HEK293 (cell line): ENCODE results near the gene LAMTOR4.

Source experiments
- CTCF ChIA-PET: fragments of 350-600 bp; formaldehyde crosslinking; extraction: SDS; loops from one replicate; lab custom pipeline; 2021; ENCODE audit warnings: antibody characterized with exemption; lab: Yijun Ruan, JAX
- POLR2A ChIA-PET: fragments of 300-600 bp; formaldehyde crosslinking; extraction: SDS; loops from one replicate; lab custom pipeline; 2020; ENCODE audit warnings: antibody characterized with exemption, inconsistent platforms; lab: Yijun Ruan, JAX
- H3K27ac ChIP-seq: fragments of 200-500 bp; sonication (Bioruptor generic); 2 replicates; pipeline ENCODE4 v1.5.1; 2014; ENCODE audit warnings: low read depth, low read length, control low read depth, inconsistent platforms; ENCODE audit errors: extremely low read depth
- H3K36me3 ChIP-seq, 2 experiments: fragments of 200-500 bp in 1 of 2; sonication (Bioruptor generic) in 1 of 2; 1 replicate in 1 of 2; 2 replicates in 1 of 2; pipeline ENCODE4 v1.5.1; 2014 to 2017; ENCODE audit warnings: inconsistent platforms in 2 of 2, low read length in 2 of 2; ENCODE audit not compliant: control insufficient read depth in 2 of 2, insufficient read depth in 1 of 2
- H3K4me1 ChIP-seq: fragments of 200-500 bp; sonication (Bioruptor generic); 2 replicates; pipeline ENCODE4 v1.5.1; 2014; ENCODE audit warnings: mild to moderate bottlenecking, low read length, inconsistent platforms; ENCODE audit not compliant: control insufficient read depth, insufficient read depth
- H3K4me3 ChIP-seq: 2 replicates; pipeline ENCODE4 v1.5.1; 2011; ENCODE audit warnings: low read depth, mild to moderate bottlenecking, control low read depth, low read length, moderate library complexity
- H3K9me3 ChIP-seq: fragments of 200-500 bp; sonication (Bioruptor generic); 2 replicates; pipeline ENCODE4 v1.5.1; 2014; ENCODE audit warnings: low read depth, low read length, inconsistent platforms; ENCODE audit not compliant: control insufficient read depth, insufficient read depth
- BCL11B ChIP-seq: fragments of 450-650 bp; formaldehyde crosslinking; IDR thresholded peaks from 2 replicates; pipeline ENCODE4 v1.5.1; 2016; ENCODE audit warnings: low read depth, missing biosample characterization, missing genetic modification characterization
- GFI1B ChIP-seq: fragments of 450-650 bp; formaldehyde crosslinking; IDR thresholded peaks from 2 replicates; pipeline ENCODE4 v1.5.1; 2016; ENCODE audit warnings: missing biosample characterization, missing genetic modification characterization
- KLF16 ChIP-seq: fragments of 450-650 bp; formaldehyde crosslinking; IDR thresholded peaks from 2 replicates; pipeline ENCODE4 v1.5.1; 2017; ENCODE audit warnings: missing biosample characterization, missing genetic modification characterization
- KLF7 ChIP-seq: fragments of 450-650 bp; formaldehyde crosslinking; IDR thresholded peaks from 2 replicates; pipeline ENCODE4 v1.5.1; 2016; ENCODE audit warnings: missing biosample characterization, missing genetic modification characterization, borderline replicate concordance
- SCRT2 ChIP-seq: fragments of 450-650 bp; formaldehyde crosslinking; IDR thresholded peaks from 2 replicates; pipeline ENCODE4 v1.5.1; 2016; ENCODE audit warnings: missing biosample characterization, missing genetic modification characterization
- ZBTB1 ChIP-seq: fragments of 450-650 bp; formaldehyde crosslinking; IDR thresholded peaks from 2 replicates; pipeline ENCODE4 v1.5.1; 2016; ENCODE audit warnings: missing biosample characterization, missing genetic modification characterization
- ZFP3 ChIP-seq: fragments of 450-650 bp; formaldehyde crosslinking; IDR thresholded peaks from 2 replicates; pipeline ENCODE4 v1.5.1; 2016; ENCODE audit warnings: low read depth, missing biosample characterization, missing genetic modification characterization
- ZFP41 ChIP-seq: fragments of 450-650 bp; formaldehyde crosslinking; IDR thresholded peaks from 2 replicates; pipeline ENCODE4 v1.5.1; 2016; ENCODE audit warnings: missing biosample characterization, missing genetic modification characterization, borderline replicate concordance
- ZNF24 ChIP-seq: fragments of 450-650 bp; formaldehyde crosslinking; IDR thresholded peaks from 2 replicates; pipeline ENCODE4 v1.5.1; 2016; ENCODE audit warnings: missing biosample characterization, missing genetic modification characterization
- ZNF248 ChIP-seq: fragments of 450-650 bp; formaldehyde crosslinking; IDR thresholded peaks from 2 replicates; pipeline ENCODE4 v1.5.1; 2017; ENCODE audit warnings: missing biosample characterization, missing genetic modification characterization
- ZNF335 ChIP-seq: fragments of 450-650 bp; formaldehyde crosslinking; conservative IDR thresholded peaks from 2 replicates; pipeline ENCODE4 v1.5.1; 2016; ENCODE audit warnings: missing biosample characterization, missing genetic modification characterization
- ZNF350 ChIP-seq: fragments of 450-650 bp; formaldehyde crosslinking; IDR thresholded peaks from 2 replicates; pipeline ENCODE4 v1.5.0; 2017; ENCODE audit warnings: missing biosample characterization, mild to moderate bottlenecking, missing genetic modification characterization
- ZNF354C ChIP-seq: fragments of 450-650 bp; formaldehyde crosslinking; IDR thresholded peaks from 2 replicates; pipeline ENCODE4 v1.5.1; 2016; ENCODE audit warnings: missing biosample characterization, missing genetic modification characterization, low read depth, borderline replicate concordance
- ZNF473 ChIP-seq: fragments of 450-650 bp; formaldehyde crosslinking; IDR thresholded peaks from 2 replicates; pipeline ENCODE4 v1.5.1; 2017; ENCODE audit warnings: missing biosample characterization, missing genetic modification characterization
- ZNF510 ChIP-seq: fragments of 450-650 bp; formaldehyde crosslinking; IDR thresholded peaks from 2 replicates; pipeline ENCODE4 v1.5.1; 2018; ENCODE audit warnings: mild to moderate bottlenecking, missing genetic modification characterization, missing biosample characterization; ENCODE audit not compliant: insufficient replicate concordance
- ZNF549 ChIP-seq: fragments of 450-650 bp; IDR thresholded peaks from 2 replicates; pipeline ENCODE4 v1.5.1; 2018; ENCODE audit warnings: missing biosample characterization, missing genetic modification characterization, mild to moderate bottlenecking, inconsistent platforms, moderate library complexity
- ZNF600 ChIP-seq: fragments of 450-650 bp; formaldehyde crosslinking; IDR thresholded peaks from 2 replicates; pipeline ENCODE4 v1.5.1; 2016; ENCODE audit warnings: missing biosample characterization, missing genetic modification characterization
- ZNF777 ChIP-seq: fragments of 450-650 bp; formaldehyde crosslinking; IDR thresholded peaks from 2 replicates; pipeline ENCODE4 v1.5.1; 2017; ENCODE audit warnings: missing biosample characterization, missing genetic modification characterization, borderline replicate concordance
- ZNF791 ChIP-seq: fragments of 450-650 bp; formaldehyde crosslinking; IDR thresholded peaks from 2 replicates; pipeline ENCODE4 v1.5.1; 2016; ENCODE audit warnings: missing biosample characterization, missing genetic modification characterization
- TF ChIP-seq, protein P1 (sequence below): fragments of 450-650 bp; formaldehyde crosslinking; IDR thresholded peaks from 2 replicates; pipeline ENCODE4 v1.5.1; 2017; ENCODE audit warnings: missing biosample characterization, missing genetic modification characterization
- TF ChIP-seq, protein P2 (sequence below): fragments of 450-650 bp; formaldehyde crosslinking; conservative IDR thresholded peaks from 2 replicates; pipeline ENCODE4 v1.5.1; 2016; ENCODE audit warnings: low read depth, missing biosample characterization, missing genetic modification characterization
- TF ChIP-seq, protein P3 (sequence below): fragments of 450-650 bp; formaldehyde crosslinking; conservative IDR thresholded peaks from 2 replicates; pipeline ENCODE4 v1.5.1; 2016; ENCODE audit warnings: low read depth, missing biosample characterization, missing genetic modification characterization
- TF ChIP-seq, protein P4 (sequence below): fragments of 450-650 bp; formaldehyde crosslinking; IDR thresholded peaks from 2 replicates; pipeline ENCODE4 v1.5.1; 2016; ENCODE audit warnings: missing biosample characterization, missing genetic modification characterization

Gene LAMTOR4

DNA sequence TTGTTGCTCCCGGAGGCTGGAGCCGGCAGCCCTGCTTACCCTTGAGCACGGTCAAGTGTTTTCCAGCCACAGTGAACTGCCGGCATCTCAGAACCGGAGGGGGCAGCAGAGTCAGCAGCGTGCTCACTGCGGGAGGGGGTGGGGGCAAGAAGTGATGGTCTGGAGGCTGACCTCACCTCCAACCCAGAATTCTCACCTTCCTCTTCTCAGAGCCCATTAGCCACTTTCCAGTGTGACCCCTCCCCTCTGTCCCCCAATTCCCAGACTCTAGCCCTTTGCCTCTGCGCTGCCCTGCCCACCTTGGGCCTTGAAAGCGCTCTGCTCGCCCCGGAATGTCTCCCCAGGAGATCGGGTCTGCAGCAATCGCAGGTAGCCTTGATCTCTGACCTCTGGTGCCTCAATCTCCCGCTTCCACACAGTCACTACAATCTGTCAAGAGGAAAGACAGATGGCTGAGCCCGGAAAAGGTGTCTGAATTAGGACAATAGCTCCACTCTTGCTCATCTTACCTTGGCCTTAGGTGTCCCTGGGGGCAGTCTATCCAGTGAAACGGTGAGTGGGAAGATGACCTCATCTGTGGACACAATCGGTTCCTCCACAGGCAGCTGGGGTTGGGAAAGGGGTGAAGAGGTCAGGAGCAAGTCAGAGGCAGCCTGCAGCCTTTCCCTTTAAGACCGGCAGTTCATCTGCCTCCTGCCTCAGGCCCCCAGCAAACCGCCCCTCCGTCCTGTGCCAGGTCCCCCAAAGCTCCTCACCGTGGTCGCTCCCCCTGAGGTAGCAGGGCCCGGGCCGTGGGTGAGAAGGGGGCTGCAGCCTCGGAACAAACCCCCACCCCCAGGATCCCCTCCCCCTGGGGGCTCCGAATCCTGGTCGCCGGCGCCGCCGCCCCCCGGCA lies 8.9 kb downstream of the LAMTOR4 start:
- peaks cover 0 to 43% of the 10 kb centered on the region in 2 experiments; a peak in 1 of 3 replicates for H3K36me3 ChIP-seq
- POLR2A ChIA-PET = interaction anchor here (0.5 to 4.3 kb wide), 10 partner anchors 9 to 272 kb away, joined by 3 to 38 read pairs (median 3); partner anchors contain the start of genes GAL3ST4, GPC2, LAMTOR4 and MBLAC1
- peak overlapping the region; percentile 80 for H3K4me3 ChIP-seq
- H3K9me3 ChIP-seq = no peaks in the 10 kb centered on the region
- CTCF ChIA-PET = interaction anchor here (0.5 to 1.8 kb wide), 6 partner anchors 25 to 567 kb away, joined by 3 to 5 read pairs (median 3); no protein-coding TSS in a partner anchor
- H3K4me1 ChIP-seq = no peaks in the 10 kb centered on the region
- H3K27ac ChIP-seq = peak overlapping the region; percentile 67; the same call in 1 of the 2 replicates
- no peak for TF ChIP-seq ZNF24 (tag by site-specific recombination)
- TF ChIP-seq ZNF777 (tag by site-specific recombination) = no peak
- peak; percentile 94 for TF ChIP-seq ZNF335 (tag by site-specific recombination)
- TF ChIP-seq KLF16 (tag by site-specific recombination) = no peak
- TF ChIP-seq, protein P1, sequence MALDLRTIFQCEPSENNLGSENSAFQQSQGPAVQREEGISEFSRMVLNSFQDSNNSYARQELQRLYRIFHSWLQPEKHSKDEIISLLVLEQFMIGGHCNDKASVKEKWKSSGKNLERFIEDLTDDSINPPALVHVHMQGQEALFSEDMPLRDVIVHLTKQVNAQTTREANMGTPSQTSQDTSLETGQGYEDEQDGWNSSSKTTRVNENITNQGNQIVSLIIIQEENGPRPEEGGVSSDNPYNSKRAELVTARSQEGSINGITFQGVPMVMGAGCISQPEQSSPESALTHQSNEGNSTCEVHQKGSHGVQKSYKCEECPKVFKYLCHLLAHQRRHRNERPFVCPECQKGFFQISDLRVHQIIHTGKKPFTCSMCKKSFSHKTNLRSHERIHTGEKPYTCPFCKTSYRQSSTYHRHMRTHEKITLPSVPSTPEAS = no peak
- TF ChIP-seq ZFP3 (tag by site-specific recombination) = no peak
- TF ChIP-seq KLF7 (tag by site-specific recombination) = no peak
- TF ChIP-seq, protein P2, sequence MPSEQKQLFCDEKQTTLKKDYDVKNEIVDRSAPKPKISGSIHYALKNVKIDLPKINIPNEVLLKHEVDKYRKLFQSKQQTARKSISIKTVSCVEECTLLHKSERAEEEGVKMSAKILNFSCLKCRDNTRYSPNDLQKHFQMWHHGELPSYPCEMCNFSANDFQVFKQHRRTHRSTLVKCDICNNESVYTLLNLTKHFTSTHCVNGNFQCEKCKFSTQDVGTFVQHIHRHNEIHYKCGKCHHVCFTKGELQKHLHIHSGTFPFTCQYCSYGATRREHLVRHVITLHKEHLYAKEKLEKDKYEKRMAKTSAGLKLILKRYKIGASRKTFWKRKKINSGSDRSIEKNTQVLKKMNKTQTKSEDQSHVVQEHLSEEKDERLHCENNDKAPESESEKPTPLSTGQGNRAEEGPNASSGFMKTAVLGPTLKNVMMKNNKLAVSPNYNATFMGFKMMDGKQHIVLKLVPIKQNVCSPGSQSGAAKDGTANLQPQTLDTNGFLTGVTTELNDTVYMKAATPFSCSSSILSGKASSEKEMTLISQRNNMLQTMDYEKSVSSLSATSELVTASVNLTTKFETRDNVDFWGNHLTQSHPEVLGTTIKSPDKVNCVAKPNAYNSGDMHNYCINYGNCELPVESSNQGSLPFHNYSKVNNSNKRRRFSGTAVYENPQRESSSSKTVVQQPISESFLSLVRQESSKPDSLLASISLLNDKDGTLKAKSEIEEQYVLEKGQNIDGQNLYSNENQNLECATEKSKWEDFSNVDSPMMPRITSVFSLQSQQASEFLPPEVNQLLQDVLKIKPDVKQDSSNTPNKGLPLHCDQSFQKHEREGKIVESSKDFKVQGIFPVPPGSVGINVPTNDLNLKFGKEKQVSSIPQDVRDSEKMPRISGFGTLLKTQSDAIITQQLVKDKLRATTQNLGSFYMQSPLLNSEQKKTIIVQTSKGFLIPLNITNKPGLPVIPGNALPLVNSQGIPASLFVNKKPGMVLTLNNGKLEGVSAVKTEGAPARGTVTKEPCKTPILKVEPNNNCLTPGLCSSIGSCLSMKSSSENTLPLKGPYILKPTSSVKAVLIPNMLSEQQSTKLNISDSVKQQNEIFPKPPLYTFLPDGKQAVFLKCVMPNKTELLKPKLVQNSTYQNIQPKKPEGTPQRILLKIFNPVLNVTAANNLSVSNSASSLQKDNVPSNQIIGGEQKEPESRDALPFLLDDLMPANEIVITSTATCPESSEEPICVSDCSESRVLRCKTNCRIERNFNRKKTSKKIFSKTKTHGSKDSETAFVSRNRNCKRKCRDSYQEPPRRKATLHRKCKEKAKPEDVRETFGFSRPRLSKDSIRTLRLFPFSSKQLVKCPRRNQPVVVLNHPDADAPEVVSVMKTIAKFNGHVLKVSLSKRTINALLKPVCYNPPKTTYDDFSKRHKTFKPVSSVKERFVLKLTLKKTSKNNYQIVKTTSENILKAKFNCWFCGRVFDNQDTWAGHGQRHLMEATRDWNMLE = no peak
- no peak for TF ChIP-seq ZNF473 (tag by site-specific recombination)
- TF ChIP-seq, protein P3, sequence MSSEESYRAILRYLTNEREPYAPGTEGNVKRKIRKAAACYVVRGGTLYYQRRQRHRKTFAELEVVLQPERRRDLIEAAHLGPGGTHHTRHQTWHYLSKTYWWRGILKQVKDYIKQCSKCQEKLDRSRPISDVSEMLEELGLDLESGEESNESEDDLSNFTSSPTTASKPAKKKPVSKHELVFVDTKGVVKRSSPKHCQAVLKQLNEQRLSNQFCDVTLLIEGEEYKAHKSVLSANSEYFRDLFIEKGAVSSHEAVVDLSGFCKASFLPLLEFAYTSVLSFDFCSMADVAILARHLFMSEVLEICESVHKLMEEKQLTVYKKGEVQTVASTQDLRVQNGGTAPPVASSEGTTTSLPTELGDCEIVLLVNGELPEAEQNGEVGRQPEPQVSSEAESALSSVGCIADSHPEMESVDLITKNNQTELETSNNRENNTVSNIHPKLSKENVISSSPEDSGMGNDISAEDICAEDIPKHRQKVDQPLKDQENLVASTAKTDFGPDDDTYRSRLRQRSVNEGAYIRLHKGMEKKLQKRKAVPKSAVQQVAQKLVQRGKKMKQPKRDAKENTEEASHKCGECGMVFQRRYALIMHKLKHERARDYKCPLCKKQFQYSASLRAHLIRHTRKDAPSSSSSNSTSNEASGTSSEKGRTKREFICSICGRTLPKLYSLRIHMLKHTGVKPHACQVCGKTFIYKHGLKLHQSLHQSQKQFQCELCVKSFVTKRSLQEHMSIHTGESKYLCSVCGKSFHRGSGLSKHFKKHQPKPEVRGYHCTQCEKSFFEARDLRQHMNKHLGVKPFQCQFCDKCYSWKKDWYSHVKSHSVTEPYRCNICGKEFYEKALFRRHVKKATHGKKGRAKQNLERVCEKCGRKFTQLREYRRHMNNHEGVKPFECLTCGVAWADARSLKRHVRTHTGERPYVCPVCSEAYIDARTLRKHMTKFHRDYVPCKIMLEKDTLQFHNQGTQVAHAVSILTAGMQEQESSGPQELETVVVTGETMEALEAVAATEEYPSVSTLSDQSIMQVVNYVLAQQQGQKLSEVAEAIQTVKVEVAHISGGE = peak; percentile 7
- no peak for TF ChIP-seq GFI1B
- no peak for TF ChIP-seq ZNF791
- no peak for TF ChIP-seq ZNF549 (tag by site-specific recombination)
- TF ChIP-seq BCL11B = peak; percentile 61; the same call in 1 of the 2 replicates
- TF ChIP-seq ZNF354C (tag by site-specific recombination) = no peak
- TF ChIP-seq ZNF510 = no peak
- 0 out of 2 replicates have a peak, but pooled peaks have one; percentile 57 for TF ChIP-seq ZNF600
- no peak for TF ChIP-seq ZBTB1 (tag by site-specific recombination)
- TF ChIP-seq SCRT2 (tag by site-specific recombination) = no peak
- no peak for TF ChIP-seq ZNF248
- TF ChIP-seq, protein P4, sequence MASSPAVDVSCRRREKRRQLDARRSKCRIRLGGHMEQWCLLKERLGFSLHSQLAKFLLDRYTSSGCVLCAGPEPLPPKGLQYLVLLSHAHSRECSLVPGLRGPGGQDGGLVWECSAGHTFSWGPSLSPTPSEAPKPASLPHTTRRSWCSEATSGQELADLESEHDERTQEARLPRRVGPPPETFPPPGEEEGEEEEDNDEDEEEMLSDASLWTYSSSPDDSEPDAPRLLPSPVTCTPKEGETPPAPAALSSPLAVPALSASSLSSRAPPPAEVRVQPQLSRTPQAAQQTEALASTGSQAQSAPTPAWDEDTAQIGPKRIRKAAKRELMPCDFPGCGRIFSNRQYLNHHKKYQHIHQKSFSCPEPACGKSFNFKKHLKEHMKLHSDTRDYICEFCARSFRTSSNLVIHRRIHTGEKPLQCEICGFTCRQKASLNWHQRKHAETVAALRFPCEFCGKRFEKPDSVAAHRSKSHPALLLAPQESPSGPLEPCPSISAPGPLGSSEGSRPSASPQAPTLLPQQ = no peak
- no peak for TF ChIP-seq ZNF350 (tag by site-specific recombination)
- TF ChIP-seq ZFP41 = no peak
